Fibroblast of mammary gland (primary cell): Measurements from ENCODE around the gene PRSS33.

Experiments
- DNase-seq: peaks from one replicate; pipeline ENCODE4 v3.0.0-alpha.2; 2010; ENCODE audit warnings: low read depth
- H3K4me3 ChIP-seq: 2 replicates; pipeline ENCODE4 v1.5.1; 2011; ENCODE audit warnings: low read depth, mild to moderate bottlenecking, low read length, moderate library complexity; ENCODE audit not compliant: control insufficient read depth
- CTCF ChIP-seq: conservative IDR thresholded peaks from 2 replicates; pipeline ENCODE4 v1.5.1; 2011; ENCODE audit warnings: low read depth, low read length, inconsistent platforms; ENCODE audit not compliant: control insufficient read depth, insufficient read depth

The PRSS33 gene

GRCh38 chr16:2784358-2785100 is 2.8 kb downstream of the PRSS33 start:
- TF ChIP-seq CTCF: no peak
- H3K4me3 ChIP-seq: no peak overlapping the region
- DNase-seq: no peak

- no peak for TF ChIP-seq CTCF
- H3K4me3 ChIP-seq: no peak overlapping the region
- DNase-seq: no peak
These were observed 3.6 kb downstream of the PRSS33 start for GRCh38 chr16:2783581-2784357.

DNA sequence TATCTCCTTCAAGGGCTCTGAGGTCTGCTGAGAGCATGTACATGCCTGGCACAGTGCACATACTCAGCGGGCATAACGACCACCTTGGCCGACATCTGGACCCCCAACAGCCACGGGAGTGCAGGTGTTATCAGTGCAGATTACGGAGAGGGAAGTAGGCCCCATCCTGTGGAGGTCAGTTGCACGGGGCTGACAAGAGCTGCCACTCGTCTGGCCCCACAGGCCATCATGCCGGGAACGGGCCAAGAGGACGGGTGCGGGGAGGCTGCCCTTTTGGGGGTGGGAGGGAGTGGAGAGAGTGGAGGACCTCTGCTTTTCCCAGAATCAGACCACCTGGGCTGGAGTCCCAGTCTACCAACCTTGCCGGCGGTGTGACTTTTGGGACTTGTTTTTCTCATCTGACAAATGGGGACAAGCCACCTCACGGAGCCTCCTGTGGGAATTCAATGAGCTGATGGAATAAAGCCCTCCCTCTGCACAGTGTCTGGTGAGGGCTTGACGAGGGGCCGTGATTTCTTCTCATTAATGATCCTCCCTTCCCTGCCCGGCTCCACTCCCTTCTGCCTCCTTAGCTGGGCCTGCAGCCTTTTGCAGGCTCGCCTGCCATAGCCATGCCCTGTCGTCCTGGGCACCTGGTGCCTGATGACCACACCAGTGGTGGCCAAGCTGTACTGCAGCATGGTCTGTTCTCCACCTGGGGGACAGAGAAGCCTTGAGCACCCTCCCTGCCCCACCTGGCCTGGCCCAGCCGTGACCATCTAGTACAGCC is 4.6 kb downstream of the PRSS33 start:
- H3K4me3 ChIP-seq: no peak overlapping the region
- TF ChIP-seq CTCF: no peak
- no peak for DNase-seq

DNA sequence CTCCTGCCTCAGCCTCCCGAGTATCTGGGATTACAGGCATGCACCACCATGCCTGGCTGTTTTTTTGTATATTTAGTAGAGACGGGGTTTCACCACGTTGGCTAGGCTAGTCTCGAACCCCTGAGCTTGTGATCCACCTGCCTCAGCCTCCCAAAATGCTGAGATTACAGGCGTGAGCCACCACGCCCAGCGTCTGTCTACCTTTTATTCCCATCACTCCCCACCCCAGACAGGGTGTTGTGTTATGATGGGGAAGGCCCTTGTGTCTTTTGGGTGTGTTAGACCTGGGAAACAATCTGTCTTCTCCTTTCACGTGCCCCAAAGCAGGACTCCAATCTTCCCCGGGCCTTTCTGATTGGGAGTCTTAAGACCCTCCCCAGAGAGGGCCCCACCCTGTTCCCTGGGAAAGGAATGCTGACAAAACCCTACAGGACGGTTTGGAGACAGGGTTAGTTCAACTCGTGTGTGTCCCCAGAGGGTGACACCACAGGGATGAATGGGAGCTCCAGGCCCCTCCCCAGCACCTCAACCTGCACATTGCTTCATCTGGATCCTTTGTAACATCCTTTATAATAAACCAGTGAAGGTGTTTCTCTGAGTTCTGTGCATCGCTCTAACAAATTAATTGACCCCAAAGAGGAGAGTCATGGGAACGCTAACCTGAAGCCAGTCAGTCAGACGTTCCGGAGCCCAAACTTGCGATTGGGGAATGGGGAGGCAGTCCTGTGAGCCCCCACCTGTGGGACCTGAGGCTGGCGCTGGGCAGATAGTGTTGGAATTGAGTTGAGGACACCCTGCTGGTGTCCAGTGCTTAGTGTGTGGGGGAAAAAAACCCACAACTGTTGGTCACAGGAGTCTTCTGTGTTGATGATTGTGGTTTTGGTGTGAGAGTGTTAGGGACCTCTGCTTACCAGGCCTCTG is 7.1 kb downstream of the PRSS33 start:
- TF ChIP-seq CTCF: no peak
- H3K4me3 ChIP-seq: no peak overlapping the region
- no peak for DNase-seq

DNA sequence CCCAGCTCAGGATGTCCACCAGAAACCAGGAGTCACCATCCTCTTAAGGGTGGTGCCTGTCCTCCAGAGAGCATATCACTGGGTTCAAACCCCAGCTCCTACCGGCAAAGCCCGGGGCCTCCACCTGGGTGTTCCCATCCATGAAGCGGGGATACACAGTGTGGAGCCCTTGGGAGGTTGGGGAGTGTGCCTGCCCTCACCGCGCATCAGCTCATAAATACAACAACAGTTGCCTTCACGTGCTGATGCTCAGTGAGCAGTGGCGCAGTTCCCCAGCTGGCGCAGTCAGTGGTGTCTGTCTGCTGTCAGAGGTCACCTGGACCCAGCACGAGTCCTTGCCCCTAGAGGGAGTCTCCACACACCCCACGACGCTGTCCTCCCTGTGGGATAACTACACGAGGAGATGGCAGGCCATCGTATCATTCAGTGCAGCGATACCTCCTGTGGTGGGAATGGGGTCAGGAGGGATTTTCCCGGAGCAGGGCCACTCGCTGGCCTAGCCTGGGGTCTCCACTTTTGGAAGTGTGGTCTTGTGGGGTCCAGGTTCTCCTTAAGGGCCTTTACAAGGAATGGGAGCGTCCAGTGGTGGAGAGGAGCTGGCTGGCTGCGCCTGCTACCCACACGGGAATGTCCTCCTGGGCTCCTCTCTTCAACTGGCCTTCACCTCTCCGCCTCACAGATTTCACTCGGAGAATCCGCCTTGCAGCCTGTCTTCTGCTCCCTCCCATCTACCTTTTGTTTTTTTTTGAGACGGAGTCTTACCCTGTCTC is 8.0 kb downstream of the PRSS33 start:
- no peak for TF ChIP-seq CTCF
- DNase-seq: no peak
- H3K4me3 ChIP-seq: no peak overlapping the region
